ENCODE results near the gene TMEM101.
"Not testable (repeated sequence)": the region's sequence is repeated elsewhere in the genome, so short reads cannot be mapped to it uniquely, and the experiment has no call there.

Gene TMEM101

DNA sequence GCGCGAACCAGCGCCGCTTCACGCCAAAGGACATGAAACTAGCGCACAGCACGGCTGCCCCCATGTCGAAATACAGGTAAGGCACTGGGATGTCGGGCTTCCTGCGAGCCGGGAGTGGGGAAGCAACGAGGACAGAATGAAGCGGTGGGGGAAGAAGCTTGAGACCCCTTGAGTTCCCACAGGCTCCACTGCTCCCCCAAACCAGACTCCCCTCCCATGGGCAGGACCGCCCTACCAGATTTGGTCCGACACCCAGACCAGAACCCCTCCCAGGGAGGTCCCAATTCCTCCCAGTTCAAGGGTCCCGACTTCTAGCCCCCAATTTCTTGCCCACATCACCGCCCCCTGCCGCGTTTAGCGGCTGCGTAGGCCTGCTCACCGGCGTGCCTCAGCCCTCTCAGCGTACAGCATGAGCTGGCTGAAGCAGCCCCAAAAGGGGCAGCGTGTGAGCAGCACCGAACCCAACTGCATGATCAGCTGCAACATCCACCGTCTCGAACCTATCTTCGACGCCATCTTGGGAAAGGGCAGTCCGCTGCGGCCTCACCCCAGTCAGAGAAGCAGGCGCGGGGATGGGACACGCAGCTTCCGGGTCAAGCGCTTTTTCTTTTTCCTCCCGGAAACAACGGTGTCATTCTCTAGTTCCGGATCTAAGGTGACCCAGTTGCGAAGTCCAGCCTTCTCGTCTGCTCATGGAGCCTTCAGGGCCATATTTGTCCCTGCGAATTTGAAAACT lies at the start of gene TMEM101:
Gene TMEM101, minus strand, starts transcription at position 527 of the 736 bp plus-strand sequence. Its CDS starts 11 bp downstream, at position 516.
- DNase-seq (ENCODE audit: low spot score), result peak; percentile 92

GRCh38 chr17:44063704-44064639 lies 49.2 kb upstream of the TMEM101 start:
- no peak for DNase-seq (ENCODE audit: low spot score)

DNA sequence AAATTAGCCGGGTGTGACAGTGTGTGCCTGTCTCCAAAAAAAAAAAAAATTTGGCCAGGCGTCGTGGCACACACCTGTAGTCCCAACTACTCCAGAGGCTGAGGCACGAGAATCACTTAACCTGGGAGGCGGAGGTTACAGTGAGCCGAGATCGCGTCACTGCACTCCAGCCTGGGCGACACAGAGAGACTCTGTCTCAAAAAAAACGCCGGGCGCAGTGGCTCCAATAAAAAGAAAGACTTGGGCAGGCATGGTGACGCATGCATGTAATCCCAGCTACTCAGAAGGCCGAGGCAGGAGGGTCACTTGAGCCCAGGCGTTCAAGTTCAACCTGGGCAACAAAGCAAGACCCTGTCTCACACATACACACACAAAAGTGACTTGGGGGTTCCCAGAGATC lies 48.1 kb upstream of the TMEM101 start:
- no peak for DNase-seq (ENCODE audit: low spot score)

DNA sequence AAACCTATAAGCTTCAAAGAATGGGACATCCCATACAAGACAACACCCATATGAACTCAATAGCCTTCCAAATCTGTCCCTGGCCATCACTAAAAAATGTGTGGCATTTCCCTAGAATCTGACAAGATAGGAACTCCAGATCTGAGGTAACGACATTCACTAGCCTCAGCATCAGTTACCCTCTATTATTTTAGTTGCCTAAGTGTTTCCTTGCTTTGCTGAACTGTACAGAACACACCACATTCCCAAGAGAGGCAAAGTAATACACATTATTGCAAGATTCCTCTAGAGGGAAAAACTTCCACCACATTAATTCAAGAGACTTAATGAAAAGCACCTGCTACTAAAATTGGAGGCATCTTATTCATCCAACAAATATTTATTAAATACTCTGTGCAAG lies 46.7 kb upstream of the TMEM101 start:
- DNase-seq (ENCODE audit: low spot score), result no peak

- DNase-seq (ENCODE audit: low spot score), result no peak
Measured at GRCh38 chr17:44059101-44059892, 44.5 kb upstream of the TMEM101 start.

- DNase-seq (ENCODE audit: low spot score), result peak; percentile 15
Measured at GRCh38 chr17:44053125-44053872, 38.5 kb upstream of the TMEM101 start.

DNA sequence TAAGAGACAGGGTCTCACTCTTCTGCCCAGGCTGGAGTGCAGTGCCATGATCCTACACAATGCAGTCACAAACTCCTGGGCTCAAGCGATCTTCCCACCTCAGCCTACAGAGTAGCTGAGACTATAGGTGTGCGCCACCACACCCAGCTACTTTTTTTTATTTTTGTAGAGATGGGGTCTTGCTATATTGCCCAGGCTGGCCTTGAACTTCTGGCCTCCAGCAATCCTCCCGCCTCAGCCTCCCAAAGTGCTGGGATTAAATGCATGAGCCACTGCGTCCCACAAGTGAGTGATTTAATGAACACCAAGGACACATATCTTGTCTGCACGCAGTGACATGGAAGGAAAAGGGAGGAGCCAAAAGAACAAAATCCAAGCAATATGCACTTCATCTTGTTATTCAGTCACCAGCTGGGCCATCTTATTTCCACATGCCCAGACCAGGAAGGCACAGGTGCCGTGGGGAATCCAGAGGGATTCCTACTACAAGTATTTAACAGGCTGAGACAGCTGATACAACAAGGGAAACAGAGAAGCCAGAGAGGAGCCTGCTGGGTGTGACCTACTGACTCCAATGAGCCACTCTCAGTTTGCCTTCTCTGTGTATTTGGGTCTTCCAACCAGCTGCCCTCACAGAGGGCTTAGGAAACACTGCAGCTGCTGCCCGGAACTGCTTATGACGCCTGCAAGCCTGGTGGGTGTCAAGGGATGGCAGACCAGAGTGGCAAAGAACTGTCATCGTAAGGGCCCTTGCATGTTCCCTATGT lies 34.7 kb upstream of the TMEM101 start:
- DNase-seq (ENCODE audit: low spot score), result no peak

- not testable (repeated sequence) for DNase-seq (ENCODE audit: low spot score)
Measured at GRCh38 chr17:44046893-44047292, 32.1 kb upstream of the TMEM101 start.

DNA sequence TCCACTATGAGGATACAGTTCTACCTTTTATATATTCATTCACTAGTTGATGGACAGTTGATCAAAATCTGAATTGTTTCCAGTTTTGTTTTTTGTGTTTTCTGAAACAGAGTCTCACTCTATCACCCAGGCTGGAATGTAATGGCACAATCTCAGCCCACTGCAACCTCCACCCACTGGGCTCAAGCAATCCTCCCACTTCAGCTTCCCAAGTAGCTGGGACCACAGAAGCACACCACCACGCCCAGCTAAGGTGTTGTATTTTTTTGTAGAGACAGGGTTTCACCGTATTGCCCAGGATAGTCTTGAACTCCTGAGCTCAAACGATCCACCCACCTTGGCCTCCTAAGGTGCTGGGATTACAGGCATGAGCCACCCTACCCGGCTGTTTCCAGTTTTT lies 30.7 kb upstream of the TMEM101 start:
- no peak for DNase-seq (ENCODE audit: low spot score)

- no peak for DNase-seq (ENCODE audit: low spot score)
Measured at GRCh38 chr17:44044071-44044470, 29.3 kb upstream of the TMEM101 start.

GRCh38 chr17:44043272-44043696 lies 28.5 kb upstream of the TMEM101 start:
- no peak for DNase-seq (ENCODE audit: low spot score)

DNA sequence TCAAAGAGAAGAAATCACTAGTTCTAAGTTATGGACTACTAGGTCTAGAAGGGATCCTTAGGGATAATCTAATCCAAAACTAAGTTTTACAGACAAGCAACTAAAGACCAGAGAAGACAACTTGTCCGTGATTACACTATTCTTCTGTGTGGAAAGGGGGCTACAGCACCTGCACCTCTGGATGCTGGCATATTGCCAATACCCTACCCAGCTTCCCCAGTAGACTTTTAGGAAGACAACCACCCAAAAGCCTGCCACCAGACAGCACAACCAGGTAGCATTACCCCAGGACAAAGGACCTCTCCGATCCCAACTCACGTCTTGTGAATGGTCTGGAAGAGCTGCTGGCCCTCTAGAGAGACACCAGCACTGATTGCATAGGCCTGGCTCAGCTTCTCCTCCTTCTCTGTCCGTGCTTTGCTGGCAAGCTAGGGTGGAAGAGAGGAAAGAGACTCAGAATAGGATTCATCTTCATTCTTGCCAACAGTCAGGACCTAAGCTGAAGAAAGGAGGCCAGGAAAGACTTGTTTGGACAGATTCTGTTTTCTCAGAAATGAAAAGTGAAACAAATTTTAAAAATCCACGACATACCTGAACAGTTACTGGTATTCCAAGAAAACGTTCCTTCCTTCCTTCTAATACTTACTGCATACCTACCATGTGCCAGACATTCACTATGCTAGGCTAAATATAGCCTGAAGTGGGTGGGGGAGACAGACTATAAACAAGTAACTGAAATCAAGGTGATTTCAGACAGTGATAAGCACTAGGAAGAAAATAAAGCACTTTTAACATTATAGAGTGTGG lies 25.3 kb upstream of the TMEM101 start:
- DNase-seq (ENCODE audit: low spot score), result no peak

GRCh38 chr17:44038604-44039011 lies 23.8 kb upstream of the TMEM101 start:
- DNase-seq (ENCODE audit: low spot score), result no peak

DNA sequence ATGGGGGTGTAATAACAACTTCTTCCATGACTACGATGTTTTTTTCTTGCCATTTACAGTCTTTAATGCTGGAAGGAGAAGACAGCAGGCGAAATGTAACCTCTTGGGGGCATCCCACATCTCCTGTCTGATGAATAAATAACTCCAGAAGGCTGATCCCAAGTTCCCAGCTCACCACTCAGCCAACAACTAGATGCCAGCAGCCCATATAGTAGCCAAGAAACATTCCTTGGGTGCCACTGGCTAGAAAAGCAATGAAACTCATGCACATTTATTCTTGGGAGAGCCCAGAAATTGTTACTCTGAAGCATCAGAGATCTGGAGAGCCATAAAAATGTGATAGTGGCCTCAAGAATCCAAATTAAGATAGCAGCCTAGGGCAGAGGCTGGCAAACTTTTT lies 22.7 kb upstream of the TMEM101 start:
- DNase-seq (ENCODE audit: low spot score), result no peak

GRCh38 chr17:44034688-44035087 lies 19.9 kb upstream of the TMEM101 start:
- not testable (repeated sequence) for DNase-seq (ENCODE audit: low spot score)

- no peak for DNase-seq (ENCODE audit: low spot score)
Measured at GRCh38 chr17:44033861-44034408, 19.2 kb upstream of the TMEM101 start.

- DNase-seq (ENCODE audit: low spot score), result no peak
Measured at GRCh38 chr17:44030482-44030881, 15.7 kb upstream of the TMEM101 start.

GRCh38 chr17:44029736-44030135 lies 15.0 kb upstream of the TMEM101 start:
- no peak for DNase-seq (ENCODE audit: low spot score)

GRCh38 chr17:44024853-44025252 lies 10.1 kb upstream of the TMEM101 start:
- DNase-seq (ENCODE audit: low spot score), result no peak

DNA sequence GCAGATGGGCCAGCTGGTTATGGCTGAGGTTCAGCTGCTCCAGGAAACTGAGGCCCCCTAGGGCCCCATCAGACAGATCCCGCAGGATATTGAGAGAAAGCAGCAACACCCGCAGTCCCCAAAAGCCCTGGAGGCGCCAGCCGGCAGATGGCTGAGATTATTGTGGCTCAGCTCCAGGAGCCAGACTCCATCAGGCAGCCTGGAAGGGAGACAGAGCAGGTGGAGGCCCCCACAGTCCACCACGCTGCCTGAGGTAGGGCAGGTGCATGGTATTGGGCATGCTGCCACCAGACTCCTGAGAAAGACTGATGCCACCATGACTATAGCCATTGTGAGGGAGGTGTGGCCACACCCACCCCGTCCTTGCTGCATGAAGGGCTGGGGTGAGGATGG lies 9.5 kb upstream of the TMEM101 start:
- no peak for DNase-seq (ENCODE audit: low spot score)
